Measurements from ENCODE around the gene PROSER2. TPM values are rescaled to one million over a fixed set of nuclear protein-coding genes. Genes with fewer than 3 reads are reported as not detected.

Gene PROSER2
- total RNA-seq, 1 donor from 2014 or later, result 15.0 TPM

- no peak for DNase-seq (ENCODE audit: low read depth)
These were observed 43.2 kb downstream of the PROSER2 start for GRCh38 chr10:11866199-11866925.

- DNase-seq (ENCODE audit: low read depth), result no peak
These were observed 46.1 kb downstream of the PROSER2 start for GRCh38 chr10:11869219-11869618.

- DNase-seq (ENCODE audit: low read depth), result no peak
These were observed 46.7 kb downstream of the PROSER2 start for GRCh38 chr10:11869743-11870460.

GRCh38 chr10:11870461-11870780, 47.3 kb downstream of the PROSER2 start:
- DNase-seq (ENCODE audit: low read depth), result no peak

GRCh38 chr10:11870900-11871400, 47.8 kb downstream of the PROSER2 start:
- no peak for DNase-seq (ENCODE audit: low read depth)

GRCh38 chr10:11871466-11871865, 48.3 kb downstream of the PROSER2 start:
- DNase-seq (ENCODE audit: low read depth), result peak; percentile 43

GRCh38 chr10:11874568-11875493, 51.7 kb downstream of the PROSER2 start:
- no peak for DNase-seq (ENCODE audit: low read depth)

- DNase-seq (ENCODE audit: low read depth), result peak; percentile 96
These were observed 52.5 kb downstream of the PROSER2 start for GRCh38 chr10:11875494-11876281.

- DNase-seq (ENCODE audit: low read depth), result no peak
These were observed 53.2 kb downstream of the PROSER2 start for GRCh38 chr10:11876324-11876723.

- no peak for DNase-seq (ENCODE audit: low read depth)
These were observed 53.8 kb downstream of the PROSER2 start for GRCh38 chr10:11876805-11877590.

- no peak for DNase-seq (ENCODE audit: low read depth)
These were observed 54.4 kb downstream of the PROSER2 start for GRCh38 chr10:11877591-11877905.

- DNase-seq (ENCODE audit: low read depth), result no peak
These were observed 55.6 kb downstream of the PROSER2 start for GRCh38 chr10:11878776-11879175.

- DNase-seq (ENCODE audit: low read depth), result no peak
These were observed 56.4 kb downstream of the PROSER2 start for GRCh38 chr10:11879387-11880094.

- no peak for DNase-seq (ENCODE audit: low read depth)
These were observed 57.2 kb downstream of the PROSER2 start for GRCh38 chr10:11880151-11881029.

GRCh38 chr10:11881030-11881476, 57.9 kb downstream of the PROSER2 start:
- DNase-seq (ENCODE audit: low read depth), result no peak

GRCh38 chr10:11881477-11882417, 58.6 kb downstream of the PROSER2 start:
- no peak for DNase-seq (ENCODE audit: low read depth)

- no peak for DNase-seq (ENCODE audit: low read depth)
These were observed 59.7 kb downstream of the PROSER2 start for GRCh38 chr10:11882646-11883375.

Measured in myocyte (in vitro differentiated cells).